Measurements from ENCODE around the gene PCDHB1. TPM values are rescaled to one million over a fixed set of nuclear protein-coding genes. Genes with fewer than 3 reads are reported as not detected.
A peak's percentile ranks its signal among the peaks of the same experiment; 100 is the strongest.

The PCDHB1 gene
- total RNA-seq, 1 experiment from 2014 or later: 0.07 TPM

DNA sequence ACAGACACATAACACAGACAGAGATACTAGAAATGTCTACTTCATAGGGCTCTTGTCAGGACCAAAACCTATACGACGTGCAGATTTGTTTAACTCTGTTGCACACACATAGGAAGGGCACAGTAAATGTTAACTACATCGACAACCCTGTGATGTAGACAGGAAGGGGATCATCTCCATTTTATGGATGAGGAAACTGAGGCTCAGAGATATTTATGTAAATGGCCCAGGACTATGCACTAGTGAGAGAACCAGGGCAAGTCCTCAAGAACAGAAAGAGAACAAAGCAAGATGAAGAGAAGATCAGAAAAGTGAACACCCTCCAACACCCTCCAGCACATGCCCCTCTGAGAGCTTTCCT is 48.6 kb upstream of the PCDHB1 start:
- no peak for DNase-seq
- Histone ChIP-seq H2BK12ac (ENCODE audit: insufficient read length, low read depth, low read length) (no peak overlapping the region), H3K27ac (ENCODE audit: insufficient read length, low read depth, low read length) (peak overlapping the region; percentile 79), H2AFZ (ENCODE audit: low read length) (no peak overlapping the region), H4K8ac (replicated peaks; ENCODE audit: insufficient read length, low read depth, low read length) (no peak overlapping the region), H3K9ac (ENCODE audit: extremely low read depth, insufficient read length, low read length) (no peak overlapping the region), H3K27me3 (ENCODE audit: insufficient read depth, low read length) (no peaks in the 10 kb centered on the region), H3K9me3 (ENCODE audit: control insufficient read depth, low read depth, low read length) (no peaks in the 10 kb centered on the region), H3K14ac (ENCODE audit: insufficient read depth, low read length) (no peak overlapping the region), H2BK120ac (ENCODE audit: low read depth, low read length, poor library complexity, severe bottlenecking) (no peak overlapping the region), H3K4me2 (ENCODE audit: insufficient read depth, insufficient read length, low read length) (peak overlapping the region; percentile 89), H3K23me2 (ENCODE audit: insufficient read length, low read depth, low read length, poor library complexity, severe bottlenecking) (peaks cover 9% of the 10 kb centered on the region), H2BK5ac (ENCODE audit: insufficient read length, low read length) (no peak overlapping the region), H3K56ac (ENCODE audit: insufficient read length, low read depth, low read length) (no peak overlapping the region), H3K18ac (ENCODE audit: insufficient read length, low read depth, low read length) (no peak overlapping the region), H3K23ac (ENCODE audit: insufficient read length, low read depth, low read length) (no peak overlapping the region), H4K5ac (ENCODE audit: insufficient read length, low read depth, low read length) (no peak overlapping the region), H3K4ac (ENCODE audit: low read depth, low read length) (no peak overlapping the region), H2AK5ac (ENCODE audit: insufficient read length, low read length) (peak overlapping the region; percentile 93), H3K79me2 (ENCODE audit: insufficient read depth, low read length) (no peaks in the 10 kb centered on the region), H2BK15ac (ENCODE audit: low read depth, low read length) (no peak overlapping the region), H3T11ph (ENCODE audit: low read length) (no peak overlapping the region), H3K4me1 (ENCODE audit: insufficient read depth, low read length) (peaks cover 22% of the 10 kb centered on the region), H2BK20ac (ENCODE audit: low read depth, low read length, poor library complexity, severe bottlenecking) (no peak overlapping the region), H3K79me1 (ENCODE audit: insufficient read depth, low read depth, low read length, poor library complexity, severe bottlenecking) (no peaks in the 10 kb centered on the region), H4K20me1 (ENCODE audit: control insufficient read depth, insufficient read depth, insufficient read length) (no peaks in the 10 kb centered on the region), H4K91ac (ENCODE audit: insufficient read length, low read depth, low read length) (peak overlapping the region; percentile 82)
- H3K27me3 Mint-ChIP-seq (ENCODE audit: low read depth): peaks cover 4% of the 10 kb centered on the region; the same call in 1 of the 2 replicates
- no CpG with 5 or more reads among the region's 3 CpGs for WGBS (ENCODE audit: extremely low coverage, insufficient read length, low lambda C conversion rate)
- H3K36me3 Mint-ChIP-seq (ENCODE audit: insufficient read depth in 1 of 3, low read depth in 3 of 3): peaks cover 4 to 8% (median 6%) of the 10 kb centered on the region in 3 experiments; a peak in 6 of 7 replicates
- peaks cover 69 to 74% of the 10 kb centered on the region in 2 experiments for H3K4me1 Mint-ChIP-seq
- TF ChIP-seq, protein P1, sequence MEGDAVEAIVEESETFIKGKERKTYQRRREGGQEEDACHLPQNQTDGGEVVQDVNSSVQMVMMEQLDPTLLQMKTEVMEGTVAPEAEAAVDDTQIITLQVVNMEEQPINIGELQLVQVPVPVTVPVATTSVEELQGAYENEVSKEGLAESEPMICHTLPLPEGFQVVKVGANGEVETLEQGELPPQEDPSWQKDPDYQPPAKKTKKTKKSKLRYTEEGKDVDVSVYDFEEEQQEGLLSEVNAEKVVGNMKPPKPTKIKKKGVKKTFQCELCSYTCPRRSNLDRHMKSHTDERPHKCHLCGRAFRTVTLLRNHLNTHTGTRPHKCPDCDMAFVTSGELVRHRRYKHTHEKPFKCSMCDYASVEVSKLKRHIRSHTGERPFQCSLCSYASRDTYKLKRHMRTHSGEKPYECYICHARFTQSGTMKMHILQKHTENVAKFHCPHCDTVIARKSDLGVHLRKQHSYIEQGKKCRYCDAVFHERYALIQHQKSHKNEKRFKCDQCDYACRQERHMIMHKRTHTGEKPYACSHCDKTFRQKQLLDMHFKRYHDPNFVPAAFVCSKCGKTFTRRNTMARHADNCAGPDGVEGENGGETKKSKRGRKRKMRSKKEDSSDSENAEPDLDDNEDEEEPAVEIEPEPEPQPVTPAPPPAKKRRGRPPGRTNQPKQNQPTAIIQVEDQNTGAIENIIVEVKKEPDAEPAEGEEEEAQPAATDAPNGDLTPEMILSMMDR (conservative IDR thresholded peaks at IDR 0.05): no peak
- H3K27ac Mint-ChIP-seq: peak overlapping the region; percentile 96 to 99 (median 99)
- peak overlapping the region; percentile 69 to 85 for H3K4me3 Mint-ChIP-seq
- H3K9me3 Mint-ChIP-seq: no peaks in the 10 kb centered on the region
